Amygdala (tissue), 56 donors: ENCODE measurements around the gene LRRC49.
"Not testable (repeated sequence)": the region's sequence is repeated elsewhere in the genome, so short reads cannot be mapped to it uniquely, and the experiment has no call there.

Source experiments
- DNase-seq, 56 donors: peaks; one replicate each; lab custom pipeline; 2025; lab: John Stamatoyannopoulos, UW

The LRRC49 gene

DNA sequence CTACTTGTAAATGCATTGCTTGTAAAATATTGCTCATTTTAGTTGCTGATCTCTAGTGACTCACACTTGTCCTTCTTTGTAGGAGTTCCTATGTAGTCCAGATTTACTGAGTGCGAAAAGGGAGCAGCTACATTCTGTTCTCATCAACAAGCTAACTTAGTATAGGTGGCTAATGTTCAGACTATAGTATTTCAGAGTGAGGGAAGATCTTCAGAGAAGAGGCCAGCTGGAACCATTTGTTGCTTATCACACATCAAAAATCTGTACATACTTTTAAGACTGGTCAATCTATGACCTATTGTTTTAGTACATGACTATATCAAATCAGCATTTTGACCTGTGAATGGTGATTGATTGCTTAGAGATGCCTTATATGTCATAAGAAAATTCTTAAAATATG is 151.4 kb downstream of the LRRC49 start:
- no peak for DNase-seq

DNA sequence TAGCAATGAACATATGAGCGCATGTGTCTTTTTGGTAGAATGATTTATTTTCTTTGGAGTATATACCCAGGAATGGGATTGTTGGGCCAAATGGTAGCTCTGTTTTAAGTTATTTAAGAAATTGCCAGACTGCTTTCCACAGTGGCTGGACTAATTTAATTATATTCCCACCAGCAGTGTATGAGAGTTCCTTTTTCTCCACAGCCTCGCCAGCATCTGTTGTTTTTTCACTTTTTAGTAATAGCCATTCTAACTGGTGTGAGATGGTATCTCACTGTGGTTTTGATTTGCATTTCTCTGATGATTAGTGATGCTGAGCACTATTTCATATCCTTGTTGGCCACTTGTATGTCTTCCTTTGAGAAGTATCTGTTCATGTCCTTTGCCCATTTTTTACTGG is 153.5 kb downstream of the LRRC49 start:
- not testable (repeated sequence) for DNase-seq

DNA sequence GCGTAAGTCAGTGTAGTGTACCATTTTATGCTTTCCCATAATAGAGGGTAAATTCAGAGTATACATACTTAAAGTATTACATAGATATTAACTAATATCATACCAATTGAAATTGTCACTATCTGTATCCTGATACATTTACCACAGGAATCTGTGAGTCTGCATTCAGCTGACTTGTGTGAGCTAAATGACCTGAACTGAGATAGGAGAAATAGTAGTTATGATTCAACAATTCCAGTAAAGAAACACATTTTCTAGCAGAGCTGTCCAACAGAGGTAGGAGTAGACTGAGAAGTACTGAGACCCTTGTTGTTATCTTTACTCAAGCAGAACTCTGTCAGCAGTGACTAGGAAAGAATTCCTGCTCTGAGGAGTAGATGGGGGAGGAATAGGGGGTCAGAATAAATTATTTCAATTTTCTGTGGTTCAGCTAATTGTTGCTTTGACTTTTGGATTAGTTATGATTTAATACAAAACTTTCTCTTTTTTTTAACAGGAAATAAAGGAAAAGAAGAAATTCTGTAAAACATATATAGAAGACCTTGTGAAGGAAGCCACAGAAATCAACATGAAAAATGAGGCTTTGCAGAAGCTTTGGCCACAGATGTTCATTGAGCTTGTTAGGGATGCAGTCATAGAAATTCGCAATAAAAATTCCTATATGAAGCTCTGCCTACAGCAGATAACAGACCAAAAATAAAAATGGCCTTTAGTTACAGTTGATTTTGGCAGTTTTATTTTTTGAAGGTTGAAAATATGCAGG is 156.5 kb downstream of the LRRC49 start:
- no peak for DNase-seq

DNA sequence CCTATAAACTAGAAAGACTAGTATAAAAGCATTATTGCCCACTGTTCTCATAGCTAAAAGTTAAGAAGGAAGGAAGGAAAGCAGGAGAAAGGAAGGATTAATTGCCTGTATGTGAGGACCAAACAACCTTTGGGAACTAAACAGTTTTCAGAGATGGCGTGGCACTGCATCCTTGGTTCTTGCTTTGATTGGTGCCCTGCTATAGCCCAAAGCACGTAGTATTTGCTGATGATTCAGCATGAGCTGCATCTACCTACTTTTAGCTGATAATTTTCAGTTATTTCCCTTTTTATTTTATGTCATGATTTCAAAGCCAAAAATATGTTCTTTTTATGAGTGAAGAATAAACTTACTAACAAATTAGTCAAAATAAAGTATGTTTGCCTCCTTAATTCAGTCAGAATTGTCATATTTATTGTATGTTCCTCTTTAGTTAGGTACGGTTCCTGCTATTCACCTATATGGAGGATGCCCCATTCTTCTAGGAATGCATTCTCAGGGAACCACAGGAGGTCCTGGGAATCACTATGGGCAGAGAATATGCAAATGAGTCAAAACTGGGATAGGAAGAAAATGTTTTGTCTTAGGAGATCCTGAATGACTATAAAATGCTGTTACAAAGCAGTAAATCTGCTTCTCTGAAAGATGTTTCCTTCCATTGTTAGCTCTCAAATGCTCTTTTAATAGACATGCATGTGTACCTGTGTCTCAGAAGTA is 157.2 kb downstream of the LRRC49 start:
- DNase-seq = no peak

DNA sequence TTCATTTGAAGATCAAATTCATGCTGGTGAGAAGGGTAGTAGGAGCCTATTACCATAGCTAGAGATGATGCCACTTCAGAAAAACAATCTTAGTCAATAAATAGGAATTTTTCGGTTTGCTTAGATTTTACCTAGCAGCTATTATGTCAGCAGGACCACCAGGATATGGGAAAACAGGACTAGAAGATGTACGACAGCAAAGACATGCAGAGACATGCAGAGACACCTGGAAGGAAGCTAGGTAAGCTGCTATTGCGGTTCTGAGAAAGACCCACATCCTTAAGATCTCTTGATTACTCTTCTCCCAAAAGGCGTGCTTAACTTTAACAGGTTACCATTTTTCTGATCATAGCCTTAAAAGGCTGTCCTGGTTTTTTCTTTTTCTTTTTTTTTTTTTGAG is 157.8 kb downstream of the LRRC49 start:
- DNase-seq = no peak

DNA sequence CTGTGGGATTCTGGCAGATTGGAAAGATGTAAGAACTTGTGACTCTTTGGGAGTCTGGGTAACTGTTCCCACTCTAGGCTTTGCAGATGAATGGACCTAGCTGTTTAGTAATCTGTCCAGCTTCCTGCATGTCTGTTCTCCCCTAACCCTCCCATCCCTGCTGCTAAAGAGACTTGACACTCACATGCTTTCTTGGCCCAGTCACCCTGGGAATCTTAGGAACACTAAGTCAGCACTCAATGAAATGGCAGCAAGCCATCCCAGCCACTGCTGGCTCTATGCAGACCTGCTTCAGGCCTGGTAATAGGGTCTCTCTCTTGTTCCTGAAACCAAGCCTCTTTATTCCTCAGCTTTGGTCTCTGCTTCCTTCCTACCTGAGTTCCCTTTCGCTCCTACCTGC is 158.9 kb downstream of the LRRC49 start:
- peak in 10 of 56 donors; percentile 3 to 24 (median 10) for DNase-seq

DNA sequence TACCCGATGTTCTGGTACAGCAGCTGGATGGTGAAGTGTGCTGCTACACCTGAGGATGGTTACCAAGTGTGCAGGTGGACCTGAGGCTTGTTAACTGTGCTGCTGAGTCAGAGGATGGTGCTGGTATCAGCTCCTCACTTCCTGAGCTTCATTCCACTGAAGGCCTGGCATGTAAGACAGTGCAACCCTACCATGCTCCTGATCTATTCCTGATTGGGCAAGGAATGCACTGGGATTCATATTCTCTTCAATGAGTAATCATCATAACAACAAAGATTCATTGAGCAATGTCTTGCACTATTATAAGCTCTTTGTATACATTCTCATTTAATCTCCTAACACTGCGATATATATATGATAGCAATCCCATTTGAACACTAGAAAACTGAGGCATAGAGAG is 159.7 kb downstream of the LRRC49 start:
- DNase-seq = no peak

DNA sequence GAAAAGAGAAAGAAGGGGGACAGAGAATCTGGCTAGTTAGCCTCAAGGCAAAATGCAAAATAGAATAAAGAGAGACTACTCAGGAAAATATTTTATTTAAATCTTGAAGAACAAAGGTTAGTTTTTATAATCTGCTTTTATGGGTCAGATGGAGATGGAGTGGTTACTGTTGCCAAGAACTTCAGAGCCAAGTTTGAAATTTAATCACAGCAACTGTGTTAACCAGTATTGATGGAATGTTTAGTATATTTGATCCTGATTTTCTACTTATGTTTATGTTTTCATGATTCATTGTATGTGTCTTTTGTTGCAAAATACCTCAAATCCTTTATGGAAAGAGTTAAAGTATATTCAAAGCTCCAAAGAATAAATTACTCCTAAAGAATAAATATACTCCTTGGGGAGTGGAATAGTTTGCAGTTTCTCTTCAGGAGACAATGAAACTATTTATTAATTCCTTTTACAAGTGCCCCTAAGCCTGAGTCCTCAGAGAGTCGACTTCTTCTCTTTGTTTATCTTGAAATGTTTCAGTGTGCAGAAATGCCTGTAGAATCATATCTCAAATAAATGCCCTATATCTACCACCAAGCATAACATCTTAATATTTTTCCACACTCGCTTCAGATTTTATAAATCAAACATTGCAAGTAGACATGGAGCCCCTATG is 161.8 kb downstream of the LRRC49 start:
- no peak for DNase-seq

DNA sequence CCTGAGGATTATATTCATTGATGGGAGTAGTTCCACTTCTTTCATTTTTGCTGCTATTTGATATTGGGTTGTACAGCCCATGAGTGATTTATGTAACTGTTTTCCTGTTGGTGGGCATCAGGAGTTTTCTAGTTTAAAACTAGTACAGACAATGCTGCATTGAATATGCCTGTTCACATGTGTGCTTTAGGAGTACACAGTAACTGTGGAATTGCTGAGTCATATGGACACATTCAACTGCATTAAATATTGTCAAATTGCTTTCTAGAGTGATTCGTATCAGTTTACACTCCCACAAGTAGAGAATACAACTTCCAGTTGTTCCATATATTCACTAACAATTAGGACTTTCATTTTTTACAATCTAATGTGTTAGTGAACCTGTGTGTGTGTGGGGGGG is 162.8 kb downstream of the LRRC49 start:
- no peak for DNase-seq

DNA sequence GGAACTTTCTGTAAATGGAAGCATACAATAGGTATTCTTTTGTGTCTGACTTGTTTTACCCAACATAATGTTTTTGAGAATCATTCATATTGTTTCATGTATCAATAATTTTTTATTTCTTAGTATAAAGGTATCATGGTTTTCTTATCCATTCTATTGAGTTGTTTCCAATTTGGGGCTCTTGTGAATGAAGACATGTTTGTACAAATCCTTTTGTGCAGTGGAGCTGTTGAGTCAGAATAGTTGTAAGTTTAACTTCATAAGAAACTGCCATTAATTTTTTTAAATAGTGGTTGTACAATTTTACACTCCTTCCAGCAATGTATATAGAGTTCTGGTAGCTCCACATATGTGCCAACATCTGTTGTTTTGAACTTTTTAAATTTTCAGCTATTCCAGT is 163.5 kb downstream of the LRRC49 start:
- no peak for DNase-seq

DNA sequence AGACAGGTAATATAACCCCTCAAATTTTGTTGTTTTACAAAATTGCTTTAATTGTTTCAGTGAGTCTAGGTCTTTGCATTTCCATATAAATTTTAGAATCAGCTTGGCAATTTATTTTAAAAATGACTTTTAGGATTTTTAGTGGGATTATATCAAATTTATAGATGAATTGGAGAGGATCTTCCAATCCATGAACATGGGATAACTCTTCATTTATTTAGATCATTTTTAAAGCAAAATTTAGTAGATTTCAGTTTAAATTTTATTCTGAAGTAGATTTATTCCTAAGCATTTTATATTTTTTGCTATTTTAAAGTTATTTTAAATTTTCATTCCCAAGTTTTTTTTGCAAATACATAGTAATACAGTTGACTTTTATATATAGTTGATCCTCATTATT is 164.5 kb downstream of the LRRC49 start:
- DNase-seq = no peak

DNA sequence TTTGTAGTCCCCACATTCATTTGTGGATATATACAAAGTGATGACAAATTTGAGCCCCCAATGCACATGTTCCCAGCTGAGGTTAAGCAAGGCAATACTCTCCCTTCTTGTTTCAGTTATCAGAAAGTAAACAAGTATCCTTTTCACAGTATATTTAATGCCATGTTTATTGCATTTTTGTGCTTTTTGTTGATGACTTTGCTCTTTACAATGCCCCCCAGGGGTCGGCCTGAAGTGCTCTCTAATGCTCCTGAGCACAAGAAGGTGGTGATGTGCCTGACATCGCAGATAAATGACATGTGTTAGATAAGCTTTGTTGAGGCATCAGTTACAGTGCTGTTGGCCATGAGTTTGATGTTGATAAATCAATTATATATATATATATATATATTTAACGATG is 165.0 kb downstream of the LRRC49 start:
- DNase-seq = no peak

DNA sequence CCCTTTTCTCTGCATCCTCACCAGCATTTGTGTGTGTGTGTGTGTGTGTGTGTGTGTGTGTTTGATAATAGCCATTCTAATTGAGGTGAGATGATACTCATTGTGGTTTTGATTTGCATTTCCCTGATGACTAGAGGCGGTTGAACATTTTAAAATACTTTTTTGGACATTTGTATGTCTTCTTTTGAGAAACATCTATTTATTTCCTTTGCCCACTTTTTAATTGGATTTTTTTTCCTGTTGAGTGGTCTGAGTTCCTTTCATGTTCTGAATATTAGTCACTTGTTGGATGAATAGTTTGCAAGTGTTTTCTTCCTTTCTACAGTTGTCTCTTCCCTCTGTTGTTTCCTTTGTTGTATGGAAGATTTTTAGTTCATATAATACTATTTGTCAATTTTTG is 168.4 kb downstream of the LRRC49 start:
- no peak for DNase-seq

DNA sequence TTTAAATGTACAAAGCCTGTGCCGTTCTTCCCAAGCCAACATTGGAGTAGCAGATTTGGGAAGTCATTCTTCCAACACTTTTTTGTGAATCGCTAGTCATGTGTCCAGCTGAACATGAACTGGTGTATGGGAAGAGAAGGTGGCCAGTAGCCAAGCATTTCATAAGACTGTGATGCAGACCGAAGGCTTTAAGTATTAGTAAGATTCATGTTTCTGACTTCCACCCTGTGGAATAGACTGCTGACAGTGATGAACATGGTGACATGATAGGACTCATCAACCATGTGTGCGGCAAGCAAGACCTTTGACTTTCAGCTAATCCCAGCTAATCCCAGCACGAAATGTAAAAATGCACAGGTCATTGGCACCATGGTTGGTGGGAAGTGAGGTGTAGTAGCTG is 174.4 kb downstream of the LRRC49 start:
- DNase-seq = no peak

DNA sequence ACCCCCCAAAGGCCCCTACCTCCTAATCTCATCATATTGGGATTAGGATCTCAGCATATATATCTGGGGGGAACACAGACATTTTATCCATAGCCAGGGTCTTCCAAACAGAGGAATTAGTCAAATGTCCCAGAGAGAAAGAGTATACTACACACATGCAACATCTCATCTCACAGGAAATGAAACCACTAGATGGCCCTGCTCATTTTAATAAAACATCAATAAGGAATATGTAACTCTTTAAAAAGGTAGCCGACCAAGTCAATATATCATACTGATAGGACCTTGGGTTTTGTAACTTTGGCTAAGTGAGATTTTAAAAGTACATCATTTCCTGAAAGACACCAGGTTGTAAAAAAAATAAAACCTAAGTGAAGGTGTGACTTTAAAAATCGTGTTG is 177.1 kb downstream of the LRRC49 start:
- no peak for DNase-seq

DNA sequence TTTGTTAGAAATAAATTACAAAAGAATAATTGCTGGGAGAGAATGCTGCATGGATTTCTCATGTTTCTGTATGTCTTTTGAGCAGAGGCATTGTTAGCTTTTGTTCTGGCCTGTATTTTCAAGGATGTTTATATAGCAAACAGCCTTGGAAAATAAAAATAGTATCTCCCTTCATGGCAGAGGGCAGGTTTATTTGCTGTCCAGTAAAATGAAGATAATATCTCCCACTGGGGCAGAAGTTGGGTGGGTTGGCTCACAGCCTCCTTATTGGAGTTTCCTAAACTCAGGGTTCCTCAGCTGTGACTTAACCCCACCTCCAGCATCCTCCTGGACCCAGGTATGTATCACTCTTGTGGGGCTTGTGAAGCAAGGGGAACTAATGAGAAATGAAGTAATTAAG is 178.9 kb downstream of the LRRC49 start:
- no peak for DNase-seq

DNA sequence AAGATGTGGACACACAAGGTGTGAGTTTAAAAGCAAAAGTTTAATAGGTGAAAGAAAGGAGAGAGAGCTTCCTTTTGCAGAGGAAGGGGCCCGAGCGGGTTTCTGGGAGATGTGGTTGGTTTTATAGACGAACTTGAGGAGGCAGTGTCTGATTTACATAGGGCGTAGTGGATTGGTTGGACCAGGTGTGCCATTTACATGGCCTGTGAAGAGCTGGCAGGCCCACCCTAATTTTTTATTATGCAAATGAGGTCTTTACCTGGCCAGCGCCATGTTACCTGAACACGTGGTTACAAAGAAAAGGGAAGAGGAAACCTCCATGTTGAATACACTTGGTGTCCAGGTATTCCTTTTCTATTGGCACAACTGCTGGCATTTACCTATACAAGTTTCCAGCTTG is 179.8 kb downstream of the LRRC49 start:
- DNase-seq = no peak

DNA sequence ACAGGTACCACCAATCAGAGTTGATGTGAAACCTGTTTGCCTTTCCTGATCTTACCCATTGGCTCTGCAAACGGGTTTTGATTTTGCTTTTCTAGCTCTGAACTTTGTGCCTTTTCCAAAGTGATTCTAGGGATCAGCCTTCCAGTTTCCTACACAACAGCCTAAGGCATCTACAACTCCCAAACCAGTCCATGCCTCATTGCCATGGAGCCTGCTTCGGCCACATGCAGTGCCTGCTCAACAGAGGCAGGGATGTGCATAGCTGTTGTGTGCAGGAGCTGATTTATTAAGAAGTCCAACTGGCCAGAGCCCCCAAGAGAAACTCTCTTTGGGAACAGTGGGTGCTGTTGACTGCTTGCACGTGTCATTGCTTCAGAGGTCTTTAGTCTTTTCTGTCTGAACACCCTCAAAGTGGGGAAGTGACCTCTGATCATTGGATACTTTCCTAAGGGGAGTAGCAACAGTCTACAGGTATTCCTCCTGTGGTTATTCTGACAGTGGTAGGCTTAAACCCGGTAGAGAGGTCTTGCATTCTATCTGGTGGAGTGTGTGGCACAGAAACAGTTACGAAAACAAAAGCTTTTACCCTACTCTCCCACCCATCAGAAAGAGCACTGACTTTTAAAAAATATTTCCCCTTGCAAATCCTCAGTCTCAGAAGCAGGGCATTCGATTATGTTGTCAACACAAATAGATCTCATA is 186.0 kb downstream of the LRRC49 start:
- DNase-seq = no peak

DNA sequence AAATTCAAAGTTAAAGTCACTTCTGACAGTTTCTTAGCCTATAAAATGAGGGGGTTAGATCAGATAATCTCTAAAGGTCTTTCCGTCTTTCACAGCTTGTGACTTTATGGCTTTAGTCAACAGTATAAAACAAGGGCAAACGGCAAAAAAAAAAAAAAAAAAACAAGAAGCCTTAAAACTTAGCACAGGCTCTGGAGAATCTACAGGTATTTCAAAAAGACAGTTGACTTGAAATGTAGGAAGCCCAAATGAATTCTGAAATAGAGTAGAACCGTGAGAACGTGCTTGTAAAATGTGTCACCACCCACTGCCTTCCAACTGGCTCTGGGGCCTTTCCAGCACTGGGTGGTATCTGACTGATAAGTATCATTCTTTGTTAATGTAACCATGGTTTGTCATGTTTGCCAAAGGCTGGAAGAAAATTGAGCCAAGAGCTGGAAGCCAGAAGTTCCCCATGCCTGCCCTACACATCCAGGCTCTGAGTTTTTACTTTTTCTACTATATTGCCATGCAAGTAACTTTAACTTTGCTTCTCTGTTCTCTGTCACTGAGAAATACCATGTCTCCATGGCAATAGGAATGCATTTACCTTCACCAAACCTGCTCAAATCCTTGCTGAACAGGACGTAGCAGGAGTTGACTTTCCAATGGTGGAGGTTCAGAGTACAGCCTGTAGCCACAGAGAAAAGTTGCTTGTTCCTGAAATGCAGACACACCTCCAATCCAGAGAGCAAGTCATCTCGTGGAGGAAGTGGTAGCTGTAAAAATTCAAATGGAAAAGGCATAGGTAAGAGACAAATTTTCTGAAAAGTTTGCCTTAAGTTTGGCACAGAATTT is 186.8 kb downstream of the LRRC49 start:
- no peak for DNase-seq

DNA sequence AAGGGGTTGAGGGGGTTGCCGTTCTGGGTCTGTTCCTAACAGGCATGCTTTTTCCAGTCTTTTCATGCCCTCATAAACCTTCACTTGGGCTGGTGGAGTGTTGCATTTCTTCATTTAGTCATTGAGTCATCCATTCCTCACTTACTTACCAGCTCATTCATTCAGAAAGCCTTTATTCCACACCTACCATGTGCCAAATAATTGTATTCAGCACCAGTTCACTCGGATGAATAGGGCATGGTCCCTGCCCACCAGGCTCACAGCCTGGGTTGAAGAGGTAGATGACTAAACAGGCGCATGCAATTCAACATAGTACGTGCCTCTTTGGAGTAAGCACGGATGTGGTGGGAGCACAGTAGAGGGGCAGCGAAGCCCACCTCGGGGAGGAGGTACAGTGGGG is 187.5 kb downstream of the LRRC49 start:
- no peak for DNase-seq
